Germinal center (tissue), 1 donor: ENCODE results near the gene KRTAP5-6.

Experiments
- DNase-seq: peaks from one replicate; pipeline ENCODE4 v3.0.0; 2012; ENCODE audit warnings: mixed read lengths, low spot score

KRTAP5-6 gene

DNA sequence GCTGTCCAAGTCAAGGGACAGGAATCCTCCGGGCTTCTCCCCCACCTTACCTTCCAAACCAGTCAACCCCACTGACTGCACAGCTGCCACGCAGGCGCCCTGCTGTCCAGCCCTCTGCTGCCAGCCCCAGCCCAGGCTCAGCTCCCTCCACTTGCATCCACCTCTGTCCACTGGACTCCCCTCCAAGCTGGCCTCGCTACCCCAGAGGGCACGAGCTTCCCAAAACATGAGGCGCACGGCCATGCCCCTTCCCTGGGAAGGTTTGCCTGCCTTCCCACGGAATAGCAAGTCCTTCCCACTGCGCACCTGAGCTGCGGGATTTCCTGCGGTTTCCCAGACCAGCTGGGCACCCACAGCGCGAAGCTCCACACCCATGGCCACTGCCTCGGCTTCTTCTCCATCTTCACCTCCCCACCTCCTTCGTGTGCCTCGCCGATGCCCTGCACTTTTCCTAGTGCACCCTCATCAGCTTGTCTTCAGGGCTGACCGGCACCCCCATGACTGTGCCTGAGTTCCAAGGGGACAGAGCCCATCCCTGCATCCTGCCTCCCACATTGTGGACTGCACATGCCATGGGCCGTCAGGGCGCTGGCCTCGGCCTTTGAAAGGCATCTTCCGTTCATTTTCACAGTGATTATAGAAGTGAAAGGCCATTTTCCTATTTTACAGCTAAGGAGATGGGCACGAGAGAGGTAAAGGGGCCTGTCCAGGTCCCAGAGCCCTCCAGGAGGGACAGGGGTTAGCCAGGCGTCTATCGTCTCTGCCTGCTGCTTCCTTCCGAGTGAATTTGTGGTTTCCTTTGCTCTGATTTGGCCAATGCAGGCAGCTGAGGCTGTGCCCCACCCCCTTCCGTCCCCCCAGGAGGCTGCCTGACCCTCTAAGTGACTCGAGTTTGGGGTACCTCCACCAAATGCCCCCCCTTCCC, 37.0 kb downstream of the KRTAP5-6 start:
- no peak for DNase-seq

DNA sequence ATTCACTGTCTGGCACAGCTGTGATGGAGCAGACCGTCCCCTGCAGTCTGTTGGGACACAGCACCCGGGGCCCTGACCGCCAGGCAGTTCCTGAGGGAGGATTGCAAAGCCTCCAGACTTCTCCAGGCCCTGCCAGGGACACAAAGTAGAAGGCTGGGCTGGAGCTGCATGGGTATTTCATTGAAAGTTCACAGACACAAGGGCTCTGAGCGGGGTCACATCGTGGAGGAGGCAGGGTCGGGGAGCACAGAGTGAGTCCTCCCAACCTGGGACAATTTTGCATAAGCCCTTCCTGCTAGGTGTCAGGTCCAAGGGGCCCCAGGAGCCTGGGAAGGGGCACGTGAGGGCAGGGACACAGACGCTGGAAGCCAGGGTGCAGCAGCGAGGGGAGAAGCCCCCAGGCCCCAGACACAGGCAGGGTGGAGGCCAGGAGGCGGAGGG, 37.7 kb downstream of the KRTAP5-6 start:
- DNase-seq, result no peak

DNA sequence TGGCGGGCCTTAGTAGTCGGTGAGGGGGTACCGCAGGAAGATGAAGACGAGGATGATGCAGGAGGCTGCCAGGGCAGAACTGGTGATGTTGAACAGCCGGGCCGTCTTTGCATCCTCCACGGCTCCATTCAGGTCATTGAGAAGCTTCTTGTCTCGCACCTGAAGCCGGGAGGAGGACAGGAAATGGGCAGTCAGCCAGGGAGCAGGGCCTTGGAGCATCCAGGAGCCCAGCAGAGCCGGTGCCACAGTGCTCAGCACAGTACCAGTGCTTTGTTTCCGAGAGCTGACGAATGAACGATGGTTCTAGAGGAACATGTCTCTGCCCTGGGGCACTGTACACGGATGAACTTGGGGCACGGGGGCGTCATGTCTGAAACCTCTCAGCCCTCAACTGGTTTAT, 38.3 kb downstream of the KRTAP5-6 start:
- no peak for DNase-seq

DNA sequence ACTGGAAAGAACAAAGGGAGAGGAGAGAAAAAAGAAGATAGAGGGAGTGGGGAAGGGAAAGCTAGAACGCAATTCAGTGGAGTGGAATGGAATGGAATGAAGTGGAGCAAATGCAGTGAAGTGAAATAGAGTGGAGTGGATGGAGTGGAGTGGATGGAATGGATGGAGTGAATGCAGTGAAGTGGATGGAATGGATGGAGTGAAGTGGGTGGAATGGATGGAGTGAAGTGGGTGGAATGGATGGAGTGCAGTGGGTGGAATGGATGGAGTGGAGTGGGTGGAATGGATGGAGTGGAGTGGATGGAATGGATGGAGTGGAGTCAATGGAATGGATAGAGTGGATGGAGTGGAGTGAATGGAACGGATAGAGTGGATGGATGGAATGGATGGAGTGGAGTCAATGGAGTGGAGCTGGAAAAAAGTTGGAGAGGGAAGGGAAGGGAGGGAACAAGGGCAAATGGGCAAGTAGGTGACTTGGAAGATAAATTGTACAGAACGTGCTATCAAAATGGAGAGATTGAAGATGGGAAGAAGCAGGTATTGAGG, 39.5 kb downstream of the KRTAP5-6 start:
- no peak for DNase-seq

DNA sequence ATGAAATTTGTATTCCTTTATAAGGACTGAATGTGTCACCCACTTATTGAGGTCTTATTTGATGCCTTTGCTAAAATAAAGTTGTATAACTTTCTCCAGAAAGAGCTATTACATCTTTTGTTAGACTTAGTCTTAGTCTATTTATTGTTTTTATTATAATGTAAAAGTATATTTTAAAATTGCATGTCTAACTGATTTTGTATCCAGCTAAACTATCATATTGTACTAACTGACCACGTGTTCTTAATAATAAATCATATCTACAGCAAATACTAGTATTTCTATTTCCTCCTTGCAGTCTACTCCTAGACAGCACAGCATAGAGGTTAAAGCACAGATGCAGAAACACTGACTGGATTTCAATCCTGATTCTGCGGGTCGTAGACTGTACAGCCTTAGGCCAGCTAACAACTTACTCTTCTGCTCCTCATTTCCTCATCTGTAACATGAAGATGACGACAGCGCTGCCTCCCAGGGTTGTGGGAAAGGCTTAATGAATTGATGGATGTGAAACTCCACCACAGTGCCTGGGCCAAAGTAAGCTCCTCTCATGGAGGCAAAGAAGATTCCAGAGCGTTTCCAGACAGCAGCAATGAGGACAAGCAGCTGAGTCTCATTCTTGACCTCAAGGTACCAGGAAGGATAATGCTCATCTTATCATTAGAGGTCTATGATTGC, 40.2 kb downstream of the KRTAP5-6 start:
- DNase-seq, result no peak

- DNase-seq, result no peak
Measured at GRCh38 chr11:1738380-1738779, 41.4 kb downstream of the KRTAP5-6 start.

- no peak for DNase-seq
Measured at GRCh38 chr11:1739576-1739975, 42.6 kb downstream of the KRTAP5-6 start.

DNA sequence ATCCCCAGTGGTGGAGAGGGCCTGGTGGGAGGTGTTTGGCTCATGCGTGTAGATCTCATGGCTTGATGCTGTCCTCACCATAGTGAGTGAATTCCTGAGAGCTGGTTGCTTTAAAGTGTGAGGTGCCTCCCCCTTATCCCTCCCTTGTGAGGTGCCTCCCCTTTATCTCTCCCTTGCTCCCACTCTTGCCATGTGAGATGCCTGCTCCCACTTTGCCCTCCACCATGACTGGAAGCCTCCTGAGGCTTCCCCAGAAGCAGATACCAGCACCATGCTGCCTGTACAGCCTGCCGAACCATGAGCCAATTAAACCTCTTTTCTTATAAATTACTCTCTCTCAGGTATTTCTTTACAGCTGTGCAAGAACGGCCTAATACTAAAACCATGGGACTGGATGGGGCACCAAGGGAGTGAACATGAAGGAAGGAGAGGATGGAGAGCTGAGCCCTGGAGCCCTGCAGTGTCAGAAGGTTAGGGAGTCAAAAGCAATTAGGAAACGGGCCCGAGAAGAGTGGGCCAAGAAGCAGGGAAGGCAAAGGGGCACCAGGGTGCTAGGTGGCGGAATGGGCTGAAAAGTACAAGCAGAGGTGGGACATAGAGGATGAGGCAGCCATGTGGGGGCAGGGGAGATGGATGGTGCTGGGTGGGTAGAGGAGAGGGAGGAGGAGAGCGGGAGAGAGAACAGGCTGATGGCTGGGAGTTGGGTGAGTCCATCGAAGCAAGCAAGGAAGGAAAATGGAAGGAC, 44.0 kb downstream of the KRTAP5-6 start:
- DNase-seq, result no peak

- DNase-seq, result no peak
Measured at GRCh38 chr11:1741741-1742140, 44.7 kb downstream of the KRTAP5-6 start.

- DNase-seq, result no peak
Measured at GRCh38 chr11:1742371-1742770, 45.4 kb downstream of the KRTAP5-6 start.

- no peak for DNase-seq
Measured at GRCh38 chr11:1742869-1743584, 46.0 kb downstream of the KRTAP5-6 start.

DNA sequence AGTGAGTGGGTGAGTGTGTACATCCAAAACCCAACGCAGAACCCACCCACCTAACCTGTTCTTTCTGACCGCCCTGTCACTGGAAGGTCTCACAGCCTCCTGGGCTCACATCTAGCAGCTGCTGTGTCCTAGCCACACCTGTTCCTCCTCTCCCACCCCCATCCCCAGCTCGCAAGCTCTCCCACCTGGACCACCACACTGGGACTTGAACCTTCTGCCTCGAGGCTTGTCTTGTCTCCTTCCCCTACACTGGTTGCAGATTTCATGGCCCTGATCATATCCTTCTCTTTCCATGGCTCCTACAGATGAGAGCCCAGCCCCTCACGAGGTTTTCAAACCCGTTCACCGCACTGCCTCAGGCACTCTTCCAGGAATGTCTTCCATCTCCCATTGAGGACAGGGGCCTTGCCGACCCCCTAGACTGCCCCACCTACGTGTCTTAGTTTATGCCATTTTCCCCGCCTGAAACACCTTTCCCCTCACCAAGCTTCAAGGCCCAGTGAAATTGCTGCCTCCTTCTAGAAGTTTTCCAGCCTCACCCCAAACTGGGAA, 46.7 kb downstream of the KRTAP5-6 start:
- no peak for DNase-seq

DNA sequence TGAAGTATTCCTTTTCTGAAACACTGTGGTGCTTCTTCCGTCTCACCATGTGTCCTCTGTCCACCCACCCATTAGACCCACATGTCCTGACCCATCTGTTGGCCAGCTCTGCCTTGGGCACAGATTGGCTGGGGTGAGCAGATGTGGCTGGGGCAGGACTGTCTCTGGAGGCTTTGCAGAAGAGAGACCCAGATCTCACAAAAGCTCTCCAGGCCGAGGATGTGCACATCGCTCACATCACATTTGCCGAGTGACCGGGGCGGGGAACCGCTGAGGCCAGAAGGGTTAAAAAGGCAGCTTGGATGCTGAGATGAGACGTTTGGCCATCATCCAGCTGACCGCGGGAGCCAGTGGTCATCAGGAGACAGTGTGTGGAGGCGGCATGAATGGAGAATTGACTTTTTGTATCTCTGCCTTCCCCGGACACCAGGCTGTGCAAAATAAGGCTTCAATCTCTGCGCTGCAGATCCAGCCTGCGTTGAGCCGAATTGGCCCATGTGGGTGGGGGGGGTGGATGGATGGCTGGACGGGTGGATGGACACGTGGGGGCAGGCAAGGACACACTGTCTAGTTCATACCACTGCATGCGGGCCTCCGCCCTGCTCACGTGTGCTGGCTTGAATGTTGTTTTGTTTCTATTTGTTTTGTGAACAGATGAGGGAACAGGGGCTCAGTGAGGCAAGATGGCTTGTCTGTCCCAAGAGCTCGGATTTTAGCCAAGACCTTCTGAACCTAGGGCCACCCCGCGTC, 47.3 kb downstream of the KRTAP5-6 start:
- DNase-seq, result no peak

- DNase-seq, result no peak
Measured at GRCh38 chr11:1744891-1745700, 48.1 kb downstream of the KRTAP5-6 start.

DNA sequence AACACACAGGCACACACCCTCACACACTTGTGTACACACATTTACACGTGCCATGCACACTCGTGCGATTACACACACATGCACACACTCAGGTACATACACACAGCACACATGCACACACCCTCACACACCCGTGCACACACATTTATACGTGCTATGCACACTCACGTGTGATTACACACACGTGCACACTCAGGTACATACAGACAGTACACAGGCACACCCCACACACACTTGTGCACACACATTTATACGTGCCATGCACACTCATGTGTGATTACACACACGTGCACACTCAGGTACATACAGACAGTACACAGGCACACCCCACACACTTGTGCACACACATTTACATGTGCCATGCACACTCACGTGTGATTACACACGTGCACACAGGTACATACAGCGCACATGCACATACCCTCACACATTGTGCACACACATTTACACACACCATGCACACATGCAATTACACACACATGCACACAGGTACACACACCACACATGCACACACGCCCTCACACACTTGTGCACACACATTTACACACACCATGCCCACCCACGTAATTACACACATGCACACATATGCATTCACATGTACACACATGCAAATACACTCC, 48.8 kb downstream of the KRTAP5-6 start:
- DNase-seq, result no peak

GRCh38 chr11:1746511-1746931, 49.5 kb downstream of the KRTAP5-6 start:
- no peak for DNase-seq

DNA sequence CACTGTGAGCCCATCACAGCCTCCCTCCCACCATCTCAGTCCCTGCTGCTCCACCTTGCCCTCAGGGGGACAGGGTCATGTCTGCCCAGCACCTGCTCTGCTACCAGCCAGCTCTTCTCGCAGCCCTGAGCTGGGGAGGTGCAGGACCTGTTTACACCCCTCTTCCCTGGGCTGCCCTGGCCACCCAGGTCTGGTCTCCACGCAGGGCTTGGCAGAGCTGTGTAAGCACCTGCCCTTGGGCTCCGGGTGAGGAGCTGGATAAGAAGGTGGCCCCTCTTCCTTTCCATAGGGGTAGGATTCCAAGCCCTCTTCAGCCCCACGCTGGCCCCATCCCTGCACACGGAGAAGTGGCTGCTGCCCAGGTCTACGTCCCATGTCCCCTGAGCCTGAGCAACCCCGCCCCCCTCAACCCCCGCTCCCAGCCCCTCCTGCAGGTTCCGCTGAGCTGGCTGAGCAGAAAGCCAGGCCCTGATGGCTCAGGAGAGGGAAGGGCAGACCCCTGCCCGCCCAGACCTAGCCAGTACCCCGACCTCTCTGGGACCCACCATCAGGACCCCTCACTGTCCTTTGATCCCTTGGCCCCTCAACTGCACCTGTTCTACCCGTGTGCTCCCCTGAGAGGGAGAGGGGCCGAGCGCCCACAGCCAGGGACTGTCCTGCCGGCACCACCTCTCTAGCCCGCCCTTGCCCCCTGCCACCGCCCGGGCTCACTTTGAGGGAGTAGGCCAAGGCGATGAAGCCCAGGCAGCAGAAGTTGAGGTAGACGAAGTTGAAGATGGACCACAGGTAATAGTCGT, 50.2 kb downstream of the KRTAP5-6 start:
- DNase-seq, result no peak
